ENCODE measurements around the gene APOL2.
"Not testable (repeated sequence)": the region's sequence is repeated elsewhere in the genome, so short reads cannot be mapped to it uniquely, and the experiment has no call there.

Gene APOL2

DNA sequence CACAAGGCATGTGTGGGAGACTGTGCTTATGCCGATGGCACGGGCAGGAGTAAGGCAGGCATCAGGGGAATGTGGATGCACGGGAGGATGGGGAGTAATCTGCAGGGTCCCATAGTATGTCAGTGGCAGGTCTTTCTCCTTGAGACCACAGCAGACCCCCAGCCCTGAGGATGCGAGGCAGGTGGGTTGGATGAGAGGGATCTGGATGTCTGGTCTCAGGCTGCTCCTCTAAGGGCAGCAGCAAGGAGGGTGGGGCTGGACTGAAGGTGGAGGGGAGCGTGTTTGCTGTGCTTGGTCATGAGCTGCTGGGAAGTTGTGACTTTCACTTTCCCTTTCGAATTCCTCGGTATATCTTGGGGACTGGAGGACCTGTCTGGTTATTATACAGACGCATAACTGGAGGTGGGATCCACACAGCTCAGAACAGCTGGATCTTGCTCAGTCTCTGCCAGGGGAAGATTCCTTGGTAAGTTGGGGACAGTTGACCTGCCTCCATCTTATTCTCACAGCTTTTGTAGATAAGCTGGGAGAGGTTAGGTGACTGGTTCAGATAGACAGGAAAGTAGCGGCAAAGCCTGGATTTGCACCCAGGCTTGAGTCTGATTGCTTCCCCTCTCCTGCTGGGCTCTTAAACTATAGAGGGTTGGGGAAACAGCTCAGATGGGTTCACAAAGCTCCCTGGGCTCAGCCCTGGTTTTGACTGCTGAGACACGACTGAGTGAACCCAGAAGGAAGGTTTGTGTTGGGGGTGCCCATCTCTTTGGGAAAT is 13.6 kb upstream of the APOL2 start, which contains the start of gene APOL1:
Gene APOL1 (plus strand): TSS at position 380 of the 769 bp plus-strand sequence. CDS start 1,823 bp downstream, outside the sequence.
- peak within 1 kb of the TSS; percentile 67 for H3K9ac ChIP-seq (ENCODE audit: low read length)
- no peaks in the 10 kb centered on the region for H4K20me1 ChIP-seq (ENCODE audit: insufficient read depth, low read length)
- H3K36me3 ChIP-seq (replicated peaks; ENCODE audit: insufficient read depth, low read length), result no peaks in the 10 kb centered on the region
- H3F3A ChIP-seq (ENCODE audit: insufficient read depth, low read length), result peaks cover 8% of the 10 kb centered on the region
- peaks cover 26% of the 10 kb centered on the region for H3K4me1 ChIP-seq (ENCODE audit: low read length)
- peak within 1 kb of the TSS; percentile 68 for H3K4me3 ChIP-seq (ENCODE audit: low read length)
- H2AFZ ChIP-seq (ENCODE audit: low read length), result peak within 1 kb of the TSS; percentile 60
- no peaks in the 10 kb centered on the region for H3K9me3 ChIP-seq (replicated peaks; ENCODE audit: insufficient read depth, low read length)
- peaks cover 41% of the 10 kb centered on the region for H3K79me2 ChIP-seq (ENCODE audit: low read length)
- peak within 1 kb of the TSS; percentile 99 for H3K4me2 ChIP-seq (ENCODE audit: low read depth, low read length)
- no peaks in the 10 kb centered on the region for H3K9me2 ChIP-seq (replicated peaks; ENCODE audit: insufficient read depth, low read length)
- H3K27me3 ChIP-seq (replicated peaks; ENCODE audit: insufficient read depth, low read length), result no peaks in the 10 kb centered on the region
- DNase-seq, result peak; percentile 89
- H3K27ac ChIP-seq (ENCODE audit: low read length), result peak within 1 kb of the TSS; percentile 50; the same call in 1 of the 2 replicates
- TF ChIP-seq, protein P1, sequence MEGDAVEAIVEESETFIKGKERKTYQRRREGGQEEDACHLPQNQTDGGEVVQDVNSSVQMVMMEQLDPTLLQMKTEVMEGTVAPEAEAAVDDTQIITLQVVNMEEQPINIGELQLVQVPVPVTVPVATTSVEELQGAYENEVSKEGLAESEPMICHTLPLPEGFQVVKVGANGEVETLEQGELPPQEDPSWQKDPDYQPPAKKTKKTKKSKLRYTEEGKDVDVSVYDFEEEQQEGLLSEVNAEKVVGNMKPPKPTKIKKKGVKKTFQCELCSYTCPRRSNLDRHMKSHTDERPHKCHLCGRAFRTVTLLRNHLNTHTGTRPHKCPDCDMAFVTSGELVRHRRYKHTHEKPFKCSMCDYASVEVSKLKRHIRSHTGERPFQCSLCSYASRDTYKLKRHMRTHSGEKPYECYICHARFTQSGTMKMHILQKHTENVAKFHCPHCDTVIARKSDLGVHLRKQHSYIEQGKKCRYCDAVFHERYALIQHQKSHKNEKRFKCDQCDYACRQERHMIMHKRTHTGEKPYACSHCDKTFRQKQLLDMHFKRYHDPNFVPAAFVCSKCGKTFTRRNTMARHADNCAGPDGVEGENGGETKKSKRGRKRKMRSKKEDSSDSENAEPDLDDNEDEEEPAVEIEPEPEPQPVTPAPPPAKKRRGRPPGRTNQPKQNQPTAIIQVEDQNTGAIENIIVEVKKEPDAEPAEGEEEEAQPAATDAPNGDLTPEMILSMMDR (IDR thresholded peaks at IDR 0.05; ENCODE audit: low read length), result no peak
- TF ChIP-seq EZH2 (optimal IDR thresholded peaks at IDR 0.05; ENCODE audit: low read depth, low read length) (no peak), EZH2phosphoT487 (IDR thresholded peaks at IDR 0.05; ENCODE audit: low read length) (no peak)

DNA sequence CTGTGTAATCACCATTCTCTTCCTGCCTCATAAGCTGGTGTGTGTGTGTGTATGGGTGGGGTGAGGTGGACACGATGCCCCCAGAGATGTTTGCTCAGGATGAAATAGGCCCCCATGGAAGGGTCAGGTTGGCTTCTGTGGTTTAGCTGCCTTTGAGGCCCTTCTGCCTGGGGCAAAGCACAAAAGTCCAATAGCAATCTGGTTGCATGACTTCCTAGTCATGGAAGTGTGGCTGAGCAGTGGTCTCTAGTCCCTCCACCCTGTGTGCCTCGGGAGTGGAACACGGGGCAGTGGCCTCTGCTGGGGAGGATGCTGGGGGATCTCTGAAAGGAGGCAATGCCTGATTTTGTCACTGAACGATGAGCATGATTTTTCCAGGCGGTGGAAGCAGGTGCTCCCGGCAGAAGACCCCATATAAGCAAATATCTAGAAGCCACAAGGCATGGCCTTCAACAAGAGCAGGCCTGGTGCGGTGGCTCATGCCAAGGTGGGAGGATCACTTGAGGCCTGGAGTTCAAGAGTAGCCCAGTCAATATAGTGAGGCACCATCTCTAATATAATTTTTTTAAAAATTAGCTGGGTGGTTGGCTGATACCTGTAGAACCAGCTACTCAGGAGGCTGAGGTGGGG is 12.8 kb upstream of the APOL2 start:
- peak overlapping the region; percentile 60; the same call in 1 of the 2 replicates for H2AFZ ChIP-seq (ENCODE audit: low read length)

DNA sequence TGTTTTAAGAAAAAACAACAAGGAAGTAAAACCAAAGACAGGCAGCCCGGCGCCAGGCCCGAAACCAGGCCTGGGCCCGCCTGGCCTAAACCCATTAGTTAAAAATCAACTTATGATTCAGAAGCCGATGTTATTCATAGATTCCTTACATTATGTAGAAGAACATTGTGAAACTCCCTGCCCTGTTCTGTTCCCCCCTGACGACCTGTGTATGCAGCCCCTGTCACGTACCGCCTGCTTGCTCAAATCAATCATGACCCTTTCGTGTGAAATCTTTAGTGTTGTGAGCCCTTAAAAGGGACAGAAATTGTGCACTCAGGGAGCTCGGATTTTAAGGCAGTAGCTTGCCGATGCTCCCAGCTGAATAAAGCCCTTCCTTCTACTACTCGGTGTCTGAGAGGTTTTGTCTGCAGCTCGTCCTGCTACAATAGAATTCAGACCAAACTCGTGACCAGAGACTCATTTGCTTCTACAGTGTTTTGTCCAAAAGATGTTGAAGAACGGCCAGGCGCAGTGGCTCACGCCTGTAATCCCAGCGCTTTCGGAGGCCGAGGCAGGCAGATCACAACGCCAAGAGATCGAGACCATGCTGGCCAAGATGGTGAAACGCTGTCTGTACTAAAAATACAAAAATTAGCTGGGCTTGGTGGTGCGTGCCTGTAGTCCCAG is 11.1 kb upstream of the APOL2 start:
- not testable (repeated sequence) for DNase-seq; H2AFZ ChIP-seq (ENCODE audit: low read length); H3K4me2 ChIP-seq (ENCODE audit: low read depth, low read length)

More for the DNA sequence above, 12.8 kb upstream of the APOL2 start:
- H3K4me3 ChIP-seq (ENCODE audit: low read length); DNase-seq; H3K9ac ChIP-seq (ENCODE audit: low read length); H4K20me1 ChIP-seq (ENCODE audit: insufficient read depth, low read length); H3K9me3 ChIP-seq (replicated peaks; ENCODE audit: insufficient read depth, low read length); H3F3A ChIP-seq (ENCODE audit: insufficient read depth, low read length); H3K27me3 ChIP-seq (replicated peaks; ENCODE audit: insufficient read depth, low read length); H3K27ac ChIP-seq (ENCODE audit: low read length); H3K9me2 ChIP-seq (replicated peaks; ENCODE audit: insufficient read depth, low read length); H3K36me3 ChIP-seq (replicated peaks; ENCODE audit: insufficient read depth, low read length): not testable (repeated sequence)
- peak overlapping the region; percentile 99; the same call in 1 of the 2 replicates for H3K4me2 ChIP-seq (ENCODE audit: low read depth, low read length)
- H3K4me1 ChIP-seq (ENCODE audit: low read length), result peaks cover 17% of the 10 kb centered on the region
- H3K79me2 ChIP-seq (ENCODE audit: low read length), result peaks cover 40% of the 10 kb centered on the region

DNA sequence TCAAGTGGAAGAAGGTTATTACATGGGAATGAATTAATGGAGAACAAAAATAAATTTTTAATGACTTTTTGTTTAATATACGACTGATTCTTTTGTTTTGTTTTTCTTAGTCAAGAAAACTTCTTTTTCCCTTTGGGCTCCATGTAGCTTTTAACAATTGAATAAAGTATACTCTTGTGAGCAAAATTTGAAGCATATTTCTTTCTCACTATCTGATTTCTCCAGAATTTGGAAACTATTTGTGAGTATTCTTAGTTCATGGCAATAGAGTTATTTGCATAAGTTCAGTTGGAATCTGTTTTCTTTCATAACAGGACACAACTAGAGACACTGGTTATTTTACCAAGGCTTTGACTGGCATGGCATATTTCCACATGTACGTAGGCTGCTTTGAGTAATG is 9.8 kb upstream of the APOL2 start:
- H3K4me3 ChIP-seq (ENCODE audit: low read length), result no peak overlapping the region
- TF ChIP-seq, protein P1 (IDR thresholded peaks at IDR 0.05; ENCODE audit: low read length), result no peak
- no peak for TF ChIP-seq EZH2phosphoT487 (IDR thresholded peaks at IDR 0.05; ENCODE audit: low read length)
- TF ChIP-seq EZH2 (optimal IDR thresholded peaks at IDR 0.05; ENCODE audit: low read depth, low read length), result no peak
- no peak overlapping the region for H3K9ac ChIP-seq (ENCODE audit: low read length)
- H3K4me2 ChIP-seq (ENCODE audit: low read depth, low read length), result no peak overlapping the region
- H3F3A ChIP-seq (ENCODE audit: insufficient read depth, low read length), result no peaks in the 10 kb centered on the region
- H3K4me1 ChIP-seq (ENCODE audit: low read length), result peaks cover 11% of the 10 kb centered on the region
- H3K9me2 ChIP-seq (replicated peaks; ENCODE audit: insufficient read depth, low read length), result no peaks in the 10 kb centered on the region
- no peaks in the 10 kb centered on the region for H3K27me3 ChIP-seq (replicated peaks; ENCODE audit: insufficient read depth, low read length)
- no peaks in the 10 kb centered on the region for H3K36me3 ChIP-seq (replicated peaks; ENCODE audit: insufficient read depth, low read length)
- H3K79me2 ChIP-seq (ENCODE audit: low read length), result peaks cover 16% of the 10 kb centered on the region
- H3K9me3 ChIP-seq (replicated peaks; ENCODE audit: insufficient read depth, low read length), result no peaks in the 10 kb centered on the region
- H2AFZ ChIP-seq (ENCODE audit: low read length), result no peak overlapping the region
- DNase-seq, result no peak
- no peak overlapping the region for H3K27ac ChIP-seq (ENCODE audit: low read length)
- H4K20me1 ChIP-seq (ENCODE audit: insufficient read depth, low read length), result no peaks in the 10 kb centered on the region

More for the DNA sequence above, 11.1 kb upstream of the APOL2 start:
- H3K27ac ChIP-seq (ENCODE audit: low read length); H3K36me3 ChIP-seq (replicated peaks; ENCODE audit: insufficient read depth, low read length); H3K9me3 ChIP-seq (replicated peaks; ENCODE audit: insufficient read depth, low read length); H3K4me3 ChIP-seq (ENCODE audit: low read length); H3K27me3 ChIP-seq (replicated peaks; ENCODE audit: insufficient read depth, low read length); H4K20me1 ChIP-seq (ENCODE audit: insufficient read depth, low read length); H3F3A ChIP-seq (ENCODE audit: insufficient read depth, low read length); H3K9ac ChIP-seq (ENCODE audit: low read length); H3K9me2 ChIP-seq (replicated peaks; ENCODE audit: insufficient read depth, low read length): not testable (repeated sequence)
- peaks cover 14% of the 10 kb centered on the region for H3K4me1 ChIP-seq (ENCODE audit: low read length)
- H3K79me2 ChIP-seq (ENCODE audit: low read length), result peaks cover 28% of the 10 kb centered on the region
